GM19455 (cell line): ENCODE data around the gene APBB2.

Source experiments
- ATAC-seq: cut with Tn5 transposase; IDR thresholded peaks from one replicate; pipeline ENCODE4 v1.9.1; 2021; ENCODE audit not compliant: unreplicated experiment

APBB2 gene

GRCh38 chr4:41110050-41110449 is 104.3 kb downstream of the APBB2 start:
- ATAC-seq = no peak

GRCh38 chr4:41108481-41108880 is 105.9 kb downstream of the APBB2 start:
- no peak for ATAC-seq

- no peak for ATAC-seq
These were observed 107.5 kb downstream of the APBB2 start for GRCh38 chr4:41106694-41107419.

- no peak for ATAC-seq
These were observed 108.3 kb downstream of the APBB2 start for GRCh38 chr4:41106081-41106480.

- ATAC-seq = no peak
These were observed 110.2 kb downstream of the APBB2 start for GRCh38 chr4:41104155-41104554.

GRCh38 chr4:41103657-41104056 is 110.7 kb downstream of the APBB2 start:
- ATAC-seq = no peak

GRCh38 chr4:41102414-41103092 is 111.8 kb downstream of the APBB2 start:
- no peak for ATAC-seq

- no peak for ATAC-seq
These were observed 116.0 kb downstream of the APBB2 start for GRCh38 chr4:41098093-41099048.

- ATAC-seq = no peak
These were observed 118.4 kb downstream of the APBB2 start for GRCh38 chr4:41095973-41096372.

- no peak for ATAC-seq
These were observed 119.0 kb downstream of the APBB2 start for GRCh38 chr4:41095192-41095872.

- no peak for ATAC-seq
These were observed 122.2 kb downstream of the APBB2 start for GRCh38 chr4:41092128-41092527.

- ATAC-seq = no peak
These were observed 132.5 kb downstream of the APBB2 start for GRCh38 chr4:41081847-41082246.

GRCh38 chr4:41080976-41081375 is 133.4 kb downstream of the APBB2 start:
- no peak for ATAC-seq

- ATAC-seq = no peak
These were observed 134.3 kb downstream of the APBB2 start for GRCh38 chr4:41079881-41080560.

- no peak for ATAC-seq
These were observed 136.7 kb downstream of the APBB2 start for GRCh38 chr4:41077628-41078027.

- no peak for ATAC-seq
These were observed 137.9 kb downstream of the APBB2 start for GRCh38 chr4:41076481-41076880.

GRCh38 chr4:41074215-41074614 is 140.1 kb downstream of the APBB2 start:
- ATAC-seq = no peak

- no peak for ATAC-seq
These were observed 142.1 kb downstream of the APBB2 start for GRCh38 chr4:41072021-41072777.

- ATAC-seq = no peak
These were observed 143.6 kb downstream of the APBB2 start for GRCh38 chr4:41070516-41071281.
